Stimulated activated CD4-positive, alpha-beta T cell treated with anti-CD3 and anti-CD28 coated beads, Interleukin-4, amount 100 ng/mL, for 48 hours (primary cell): ENCODE measurements around the gene CLIC1.
"Not testable (repeated sequence)": the region's sequence is repeated elsewhere in the genome, so short reads cannot be mapped to it uniquely, and the experiment has no call there.

Experiments used
- DNase-seq, 2 donors: peaks; one replicate each; pipeline ENCODE4 v3.0.0-alpha.2; 2020; ENCODE audit warnings: low read depth in 2 of 2

CLIC1 gene

DNA sequence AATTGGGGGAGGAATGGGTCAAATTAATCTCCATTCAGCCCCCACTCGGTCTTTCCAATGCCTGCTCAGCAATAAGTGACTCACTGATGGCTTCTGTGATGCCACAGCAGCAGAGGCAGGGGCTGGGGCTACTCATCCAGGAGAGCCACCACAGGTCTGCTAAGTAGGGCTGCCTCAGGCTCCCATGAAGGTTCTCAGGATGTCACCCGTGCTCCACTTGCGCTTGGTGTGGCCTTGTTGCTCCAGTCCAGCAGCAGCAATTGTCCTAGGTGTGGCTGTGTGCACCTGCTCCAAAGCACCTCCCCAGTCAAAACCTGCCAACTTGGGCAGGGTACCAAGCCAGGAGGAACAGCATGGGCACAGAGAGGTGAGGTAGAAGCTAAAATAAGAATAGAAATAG lies 14.2 kb downstream of the CLIC1 start:
- no peak for DNase-seq

DNA sequence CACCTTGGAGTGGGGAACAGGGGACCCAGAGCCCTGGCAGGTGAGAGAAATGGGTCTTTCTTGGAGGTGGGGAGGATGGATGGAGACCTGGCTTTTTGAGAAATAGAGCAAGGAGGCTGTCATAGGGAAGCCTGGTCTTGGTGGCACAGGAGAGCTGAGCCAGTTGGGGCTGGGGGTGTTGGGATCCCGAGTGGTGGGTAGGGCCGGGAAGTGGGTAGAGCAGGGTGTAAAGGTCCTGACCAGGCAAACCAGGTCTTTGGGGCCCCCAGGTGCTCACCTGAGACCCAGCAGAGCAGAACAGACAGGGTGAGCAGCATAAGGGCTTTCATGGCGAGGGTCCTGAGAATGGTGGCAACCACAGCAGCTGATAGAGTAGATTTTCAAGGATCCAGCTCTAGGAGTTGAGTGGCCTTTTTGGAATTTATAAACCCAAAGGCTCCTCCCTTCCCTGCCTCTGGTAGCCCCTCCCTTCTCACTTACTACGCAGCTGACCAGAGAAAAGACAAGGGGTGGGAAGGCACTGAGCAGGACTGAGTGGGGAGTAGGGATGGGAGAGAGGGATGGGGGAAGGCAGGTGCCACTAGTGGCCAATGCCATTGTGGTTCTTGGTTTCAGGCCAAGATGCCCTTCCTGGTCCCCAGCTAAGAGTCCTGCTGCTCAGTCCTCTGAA lies 14.8 kb downstream of the CLIC1 start, which contains the start of gene LY6G6C:
Gene LY6G6C, minus strand, starts transcription at position 396 of the 670 bp plus-strand sequence. Its CDS starts 67 bp downstream, at position 329.
- no peak for DNase-seq

DNA sequence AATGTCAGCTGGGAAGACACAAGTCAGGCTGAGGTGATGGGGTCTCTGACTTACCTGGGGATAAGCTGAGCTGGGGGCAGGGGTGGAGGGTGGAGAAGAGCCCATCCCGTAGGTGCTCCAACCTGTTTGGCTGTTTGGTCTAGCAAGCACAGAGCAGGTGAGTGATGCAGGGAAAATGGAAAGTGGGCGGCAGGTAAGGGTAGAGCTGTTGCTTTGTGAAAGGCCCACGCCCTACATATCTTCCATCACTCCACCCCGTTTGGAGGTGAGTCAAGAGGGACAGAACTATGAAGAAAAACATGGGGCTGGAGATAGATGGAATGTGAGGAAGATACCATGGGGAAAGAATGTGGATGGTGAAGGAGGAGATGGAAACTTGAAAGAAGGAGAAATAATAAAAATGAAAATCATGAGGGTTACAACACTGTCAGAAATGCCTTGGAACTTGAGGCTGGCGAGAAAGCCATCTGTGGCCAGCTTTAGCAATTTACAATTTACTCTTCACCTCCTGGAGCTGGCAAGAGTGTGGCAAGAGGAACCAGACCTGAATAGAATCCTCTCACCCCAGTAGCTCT lies 16.0 kb downstream of the CLIC1 start:
- no peak for DNase-seq

DNA sequence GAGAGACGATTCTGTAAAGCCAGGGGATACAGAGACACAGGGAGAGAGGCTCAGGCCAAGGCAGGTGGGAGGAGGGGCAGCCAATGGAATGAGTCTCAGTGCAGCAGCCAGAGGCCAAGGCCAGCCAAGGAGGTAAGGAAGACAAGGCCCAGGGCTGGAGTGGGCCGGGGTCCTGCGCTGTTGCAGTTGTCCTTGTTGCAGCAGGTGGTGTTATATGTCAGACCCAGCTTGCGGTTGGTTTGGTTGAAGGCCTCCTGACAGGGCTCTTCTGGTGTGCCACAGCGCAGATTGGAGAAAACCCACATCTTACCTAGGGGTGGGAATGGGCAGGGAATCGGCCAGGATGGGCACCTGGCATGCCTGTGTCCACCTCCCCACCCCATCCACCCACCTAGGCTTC lies 17.3 kb downstream of the CLIC1 start:
- no peak for DNase-seq

DNA sequence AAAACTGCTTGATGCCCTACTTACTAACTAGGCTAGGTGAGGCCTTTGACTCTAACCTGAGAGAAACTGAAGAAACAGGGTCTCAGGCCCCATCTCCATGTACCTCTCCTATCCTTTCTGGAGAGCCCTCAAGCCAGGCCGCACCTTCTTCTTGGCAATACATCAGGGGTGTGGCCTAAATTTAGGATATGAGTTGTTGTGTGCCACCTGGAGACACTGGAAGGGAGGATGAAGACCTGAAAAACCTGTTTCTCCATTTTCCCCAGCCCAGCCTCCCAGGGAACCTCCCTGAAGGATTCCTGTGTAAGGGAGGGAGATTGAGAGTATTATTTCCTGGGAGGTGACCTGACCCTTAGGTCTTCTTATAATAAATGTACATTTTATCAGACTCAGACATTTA lies 18.1 kb downstream of the CLIC1 start:
- DNase-seq: no peak

DNA sequence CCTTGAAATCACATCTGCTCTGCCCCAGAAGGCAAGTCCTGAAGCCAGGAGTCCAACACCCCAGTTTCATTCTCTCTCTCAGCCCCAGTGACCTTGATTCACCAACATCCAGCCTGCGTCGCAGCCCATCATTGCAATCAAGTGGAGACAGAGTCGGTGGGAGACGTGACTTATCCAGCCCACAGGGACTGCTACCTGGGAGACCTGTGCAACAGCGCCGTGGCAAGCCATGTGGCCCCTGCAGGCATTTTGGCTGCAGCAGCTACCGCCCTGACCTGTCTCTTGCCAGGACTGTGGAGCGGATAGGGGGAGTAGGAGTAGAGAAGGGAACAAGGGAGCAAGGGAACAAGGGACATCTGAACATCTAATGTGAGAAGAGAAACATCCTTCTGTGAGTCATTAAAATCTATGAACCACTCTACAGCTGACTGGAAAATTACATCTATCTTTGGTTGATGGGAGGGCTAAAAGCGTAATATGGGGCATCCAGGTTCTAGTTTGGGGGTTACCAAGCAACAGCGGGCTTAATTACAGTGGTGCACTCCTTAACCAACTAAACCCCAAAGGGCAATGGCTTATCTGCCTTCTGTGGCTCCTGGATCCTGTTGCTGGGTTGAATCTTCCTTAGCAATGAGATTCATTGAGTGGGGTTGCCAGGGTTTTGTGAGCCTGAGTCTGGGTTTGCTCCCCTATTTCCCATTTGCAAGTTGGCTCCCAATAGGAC lies 18.7 kb downstream of the CLIC1 start:
- no peak for DNase-seq

DNA sequence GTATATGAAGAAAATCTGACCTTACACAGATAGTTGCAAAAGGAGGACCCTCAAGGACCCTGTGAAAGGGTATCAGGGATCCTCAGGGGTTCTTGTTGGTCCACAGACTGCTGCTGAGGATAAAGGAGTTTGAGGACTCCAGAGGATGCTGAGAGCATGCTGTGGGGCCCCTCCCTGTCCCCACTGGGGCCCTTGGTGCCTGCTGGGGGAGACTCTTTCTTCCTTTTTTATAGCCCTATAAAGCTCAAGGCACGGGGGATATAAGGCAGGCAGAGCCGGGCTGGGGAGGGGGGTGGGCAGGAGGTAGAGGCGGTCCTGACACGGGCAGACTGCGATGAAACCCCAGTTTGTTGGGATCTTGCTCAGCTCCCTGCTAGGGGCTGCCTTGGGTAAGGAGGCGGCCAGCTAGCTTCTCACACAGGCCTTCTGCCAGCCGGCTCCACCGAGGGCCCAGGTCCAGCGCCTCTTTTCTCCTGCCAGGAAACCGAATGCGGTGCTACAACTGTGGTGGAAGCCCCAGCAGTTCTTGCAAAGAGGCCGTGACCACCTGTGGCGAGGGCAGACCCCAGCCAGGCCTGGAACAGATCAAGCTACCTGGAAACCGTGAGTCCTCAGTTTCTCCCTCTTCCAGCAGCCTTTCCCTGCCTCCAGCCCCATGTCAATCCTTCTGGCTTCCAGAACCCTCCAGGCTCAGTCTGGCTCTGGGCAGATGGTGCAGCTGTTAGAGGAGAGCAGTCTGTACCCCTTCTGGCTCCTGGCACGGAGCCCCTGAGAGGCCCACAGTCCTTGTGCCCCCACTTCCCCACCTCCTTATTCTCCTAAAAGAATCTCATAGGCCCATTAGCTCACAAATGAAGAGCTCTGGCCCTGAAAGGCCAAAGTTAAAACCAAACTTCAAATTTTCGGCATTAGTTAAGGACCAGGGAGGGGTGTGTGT lies 21.0 kb downstream of the CLIC1 start, which contains the start of gene LY6G6D:
Gene LY6G6D, plus strand, starts transcription at position 327 of the 937 bp plus-strand sequence. Its CDS starts 8 bp downstream, at position 335.
- no peak for DNase-seq

DNA sequence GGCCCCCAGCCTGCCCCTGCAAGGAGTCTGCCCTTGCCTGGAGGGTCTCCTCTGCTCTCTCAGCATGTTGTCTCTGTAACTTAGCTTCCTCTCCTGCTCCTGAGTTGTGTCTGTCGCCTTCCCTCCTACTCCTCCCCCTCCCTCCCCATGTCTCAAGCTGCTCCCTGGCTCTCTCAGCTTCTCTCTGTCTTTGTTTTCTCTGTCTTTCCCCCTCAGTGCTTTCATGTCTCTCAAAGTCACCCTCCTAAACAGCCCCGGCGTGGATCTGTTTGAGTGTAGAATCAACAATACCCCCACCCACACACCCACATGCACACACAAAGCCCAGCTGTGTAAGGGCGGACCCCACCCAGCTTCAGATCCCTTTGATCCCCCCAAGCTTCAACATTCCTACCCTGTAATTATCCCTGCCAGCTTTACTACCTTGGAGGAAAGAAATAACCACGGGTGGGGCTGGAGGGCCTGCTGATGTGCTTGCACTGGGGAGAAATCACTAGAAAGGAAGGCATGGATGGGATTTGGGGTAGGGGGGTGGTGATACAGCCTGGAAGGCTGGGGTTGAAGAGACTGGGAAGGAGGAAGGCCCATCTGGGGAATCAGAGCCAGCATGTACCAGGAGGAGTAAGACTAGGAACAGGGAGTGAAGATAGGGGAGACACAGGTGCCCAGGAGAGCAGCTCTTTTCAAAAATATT lies 22.2 kb downstream of the CLIC1 start:
- no peak for DNase-seq

DNA sequence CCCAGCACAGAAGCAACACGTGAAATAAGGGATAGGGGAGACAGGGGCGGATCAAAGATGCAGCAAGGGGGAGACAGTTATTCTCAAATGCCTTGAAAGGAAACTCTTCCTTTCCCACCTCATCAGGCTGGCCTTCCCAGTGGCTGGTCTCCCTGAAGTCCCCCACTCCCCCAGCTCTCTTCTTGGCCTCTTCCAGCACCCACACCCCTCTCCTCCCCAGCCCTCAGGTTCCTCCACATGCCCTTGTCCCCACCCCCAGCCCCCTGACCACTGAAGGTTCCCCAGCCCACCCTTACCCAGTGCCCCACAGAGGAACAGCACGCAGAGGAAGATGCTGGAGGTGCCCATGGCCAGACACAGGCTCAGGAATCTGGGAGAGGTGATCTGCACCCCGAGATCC lies 22.9 kb downstream of the CLIC1 start:
- no peak for DNase-seq

DNA sequence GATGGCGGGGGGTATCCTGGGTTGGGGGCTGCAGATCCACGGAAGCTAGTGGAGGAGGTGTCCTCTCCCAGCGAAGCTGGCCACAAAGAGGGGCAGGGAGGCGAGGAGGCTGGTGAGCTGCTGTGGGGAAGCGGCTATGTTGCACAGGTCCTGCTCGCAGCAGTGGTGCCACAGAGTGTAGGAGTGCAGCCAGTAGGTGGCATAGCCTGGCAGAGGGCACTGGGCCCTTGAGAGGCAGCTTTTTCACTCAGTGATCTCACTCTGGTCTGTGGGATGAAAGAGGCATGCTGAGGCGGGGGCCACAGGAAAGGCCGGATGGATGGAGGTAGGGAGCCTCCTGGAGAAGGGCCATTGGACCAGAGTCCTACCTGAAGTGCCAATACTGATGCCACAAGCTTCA lies 24.0 kb downstream of the CLIC1 start:
- no peak for DNase-seq

DNA sequence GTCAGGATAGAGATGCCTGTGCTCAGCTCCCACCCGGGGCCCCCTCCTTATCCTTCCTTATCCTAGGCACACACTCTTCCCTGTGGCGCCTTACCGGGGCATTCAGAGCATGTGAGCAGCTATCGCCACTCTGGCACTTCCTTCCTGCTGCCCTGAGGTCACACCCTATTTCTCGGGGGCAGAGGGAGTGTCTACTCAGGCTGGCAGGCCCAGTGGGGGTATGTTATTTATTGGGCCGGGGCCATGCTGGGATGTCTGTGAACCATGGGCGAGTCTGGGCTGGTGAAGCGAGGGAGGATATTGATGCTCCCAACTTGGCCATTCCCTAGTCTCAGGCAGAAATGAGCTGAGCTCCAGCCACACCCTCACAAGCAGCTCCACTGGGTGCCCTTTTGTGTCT lies 25.1 kb downstream of the CLIC1 start:
- no peak for DNase-seq

DNA sequence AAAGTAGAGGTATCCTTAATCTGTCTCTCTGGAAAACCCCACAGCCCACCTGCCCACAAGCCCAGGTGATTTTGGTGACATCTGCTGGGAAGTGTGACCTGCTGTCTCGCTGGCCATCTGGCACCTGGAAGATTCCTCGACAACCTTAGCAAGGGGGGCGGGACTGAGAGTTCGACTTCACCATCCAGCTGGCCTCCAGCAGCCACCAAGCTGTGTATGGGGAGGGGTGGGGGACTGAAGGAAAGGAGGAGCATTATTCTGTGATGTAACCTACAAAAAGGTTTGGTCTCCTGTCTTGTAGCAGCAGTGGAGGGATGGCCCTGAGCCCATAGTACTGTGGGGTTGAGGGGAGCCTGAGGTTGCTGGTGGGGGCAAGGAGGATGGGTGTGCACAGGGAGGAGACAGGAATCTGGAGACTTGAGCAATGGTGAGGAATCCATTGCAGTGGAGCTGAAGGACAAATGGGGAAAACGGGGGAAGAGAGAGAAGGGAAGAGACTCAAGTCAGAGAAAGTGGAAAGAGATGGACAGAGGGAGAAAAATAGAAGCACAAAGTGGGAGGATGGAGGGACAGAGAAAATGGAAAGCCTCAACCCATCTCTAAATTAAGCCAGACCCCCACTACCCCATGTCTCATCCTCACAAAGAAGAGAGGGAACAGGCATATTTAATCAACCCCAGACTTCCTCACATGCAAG lies 25.7 kb downstream of the CLIC1 start:
- DNase-seq: no peak

DNA sequence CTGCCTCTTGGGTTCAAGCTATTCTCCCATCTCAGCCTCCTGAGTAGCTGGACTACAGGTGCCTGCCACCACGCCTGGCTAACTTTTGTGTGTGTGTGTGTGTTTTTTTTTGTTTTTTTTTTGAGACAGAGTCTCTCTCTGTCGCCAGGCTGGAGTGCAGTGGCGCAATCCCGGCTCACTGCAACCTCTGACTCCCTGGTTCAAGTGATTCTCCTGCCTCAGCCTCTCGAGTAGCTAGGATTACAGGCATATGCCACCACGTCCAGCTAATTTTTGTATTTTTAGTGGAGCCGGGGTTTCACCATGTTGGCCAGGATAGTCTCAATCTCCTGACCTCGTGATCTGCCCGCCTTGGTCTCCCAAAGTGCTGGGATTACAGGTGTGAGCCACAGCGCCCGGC lies 27.2 kb downstream of the CLIC1 start:
- DNase-seq: not testable (repeated sequence)

DNA sequence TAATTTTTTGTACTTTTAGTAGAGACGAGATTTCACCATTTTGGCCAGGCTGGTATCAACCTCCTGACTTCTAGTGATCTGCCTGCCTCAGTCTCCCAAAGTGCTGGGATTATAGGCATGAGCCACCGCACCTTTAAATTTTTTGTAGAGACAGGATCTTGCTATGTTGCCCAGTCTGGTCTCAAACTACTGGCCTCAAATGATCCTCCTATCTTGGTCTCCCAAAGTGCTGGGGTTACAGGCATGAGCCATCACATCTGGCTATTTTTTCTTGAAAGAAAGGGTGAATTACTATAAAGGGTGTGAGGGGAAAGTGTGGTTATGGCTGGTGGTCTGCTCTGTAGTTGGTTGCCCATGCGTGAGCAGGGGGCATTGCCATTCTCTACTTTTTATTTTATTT lies 28.1 kb downstream of the CLIC1 start:
- DNase-seq: no peak

DNA sequence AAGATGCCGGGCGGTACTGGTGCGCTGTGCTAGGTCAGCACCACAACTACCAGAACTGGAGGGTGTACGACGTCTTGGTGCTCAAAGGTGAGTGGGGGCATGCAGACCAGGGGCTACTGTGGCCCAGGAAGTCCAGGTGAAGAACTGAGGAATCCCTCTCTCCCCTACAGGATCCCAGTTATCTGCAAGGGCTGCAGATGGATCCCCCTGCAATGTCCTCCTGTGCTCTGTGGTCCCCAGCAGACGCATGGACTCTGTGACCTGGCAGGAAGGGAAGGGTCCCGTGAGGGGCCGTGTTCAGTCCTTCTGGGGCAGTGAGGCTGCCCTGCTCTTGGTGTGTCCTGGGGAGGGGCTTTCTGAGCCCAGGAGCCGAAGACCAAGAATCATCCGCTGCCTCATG lies 28.6 kb downstream of the CLIC1 start:
- no peak for DNase-seq

DNA sequence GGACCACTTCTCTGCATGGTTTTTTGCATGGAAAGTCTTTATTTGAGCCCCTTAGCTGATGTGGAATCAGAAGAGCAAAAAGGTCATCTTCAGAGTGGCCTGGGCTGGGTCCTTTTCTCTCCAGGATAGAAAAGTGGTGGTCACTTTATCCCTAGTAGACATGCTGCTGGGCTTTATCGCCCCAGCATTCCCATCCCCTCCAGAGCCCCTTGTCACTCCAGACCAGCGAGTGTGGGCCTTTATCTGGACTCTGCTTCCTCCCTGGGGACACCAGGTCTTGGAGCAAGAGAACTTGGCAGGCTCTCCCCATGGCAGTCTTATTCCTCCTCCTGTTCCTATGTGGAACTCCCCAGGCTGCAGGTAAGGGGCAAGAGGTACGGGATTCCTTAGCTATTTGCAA lies 29.7 kb downstream of the CLIC1 start, which contains the start of gene LY6G6F:
Gene LY6G6F, plus strand, starts transcription at position 268 of the 400 bp plus-strand sequence. Its CDS starts 41 bp downstream, at position 309.
- DNase-seq: no peak

DNA sequence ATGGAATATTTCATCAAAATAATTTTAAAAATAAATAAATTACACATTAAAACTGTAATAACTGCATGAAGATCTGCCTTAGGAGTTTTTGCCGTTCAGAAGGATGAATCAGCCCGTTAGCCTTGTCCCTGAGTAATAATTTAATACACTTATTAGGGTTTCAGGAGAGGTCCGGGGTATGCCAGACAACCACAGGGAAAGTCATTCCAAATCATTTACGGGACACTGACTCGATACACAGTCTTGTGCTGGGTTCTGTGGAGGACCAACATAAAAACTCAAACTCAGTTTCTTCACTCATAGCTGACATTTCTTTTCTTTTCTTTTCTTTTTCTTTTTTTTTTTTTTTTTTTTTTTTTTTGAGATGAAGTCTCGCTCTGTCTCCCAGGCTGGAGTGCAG lies 30.4 kb downstream of the CLIC1 start:
- no peak for DNase-seq

DNA sequence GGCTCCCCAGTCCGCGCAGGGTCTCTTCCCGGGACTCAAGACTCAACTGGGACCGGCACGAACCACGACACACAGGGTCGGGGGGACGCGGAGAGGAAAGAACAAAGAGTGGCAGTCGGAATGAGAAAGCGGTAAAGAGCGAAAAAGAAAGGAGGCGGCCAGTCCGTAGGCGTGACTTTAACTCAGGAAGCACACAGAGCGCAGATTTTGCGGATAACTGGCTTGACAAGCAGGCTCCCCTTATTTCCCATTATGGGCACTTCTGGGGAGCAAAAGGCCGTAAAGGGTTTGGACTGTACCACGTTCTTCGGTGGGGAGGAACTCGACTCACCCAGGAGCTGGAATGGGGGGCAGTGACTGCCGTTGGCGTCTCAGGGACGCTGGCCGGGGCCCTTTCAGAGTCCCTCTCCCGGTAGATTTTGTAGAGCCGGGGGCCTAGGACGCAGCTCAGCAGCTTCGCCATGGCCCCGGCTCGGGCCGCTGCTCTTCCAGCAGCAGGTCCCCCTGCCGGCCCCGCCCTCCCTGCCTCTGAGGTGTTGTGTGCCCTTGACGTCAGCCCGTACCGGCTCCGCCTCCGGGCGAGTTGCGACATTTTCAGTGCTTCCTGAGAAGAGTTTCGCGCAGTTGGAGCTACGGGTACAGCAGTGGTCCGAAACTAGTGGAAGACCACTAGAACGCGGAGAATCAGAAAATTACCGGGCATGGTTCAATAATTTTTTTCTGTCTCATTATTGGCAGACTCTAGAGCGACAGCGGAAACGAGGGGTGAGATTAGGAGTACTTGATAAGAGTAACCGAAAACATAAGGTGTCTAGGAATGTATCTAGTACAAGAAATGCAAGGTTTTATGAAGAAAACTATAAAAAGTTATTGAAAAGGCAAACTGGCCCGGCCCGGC lies 33.3 kb downstream of the CLIC1 start, which contains the start of gene ABHD16A:
Gene ABHD16A, minus strand, starts transcription at position 506 of the 898 bp plus-strand sequence. Its CDS starts 43 bp downstream, at position 463.
- DNase-seq: peak; percentile 94 to 96

DNA sequence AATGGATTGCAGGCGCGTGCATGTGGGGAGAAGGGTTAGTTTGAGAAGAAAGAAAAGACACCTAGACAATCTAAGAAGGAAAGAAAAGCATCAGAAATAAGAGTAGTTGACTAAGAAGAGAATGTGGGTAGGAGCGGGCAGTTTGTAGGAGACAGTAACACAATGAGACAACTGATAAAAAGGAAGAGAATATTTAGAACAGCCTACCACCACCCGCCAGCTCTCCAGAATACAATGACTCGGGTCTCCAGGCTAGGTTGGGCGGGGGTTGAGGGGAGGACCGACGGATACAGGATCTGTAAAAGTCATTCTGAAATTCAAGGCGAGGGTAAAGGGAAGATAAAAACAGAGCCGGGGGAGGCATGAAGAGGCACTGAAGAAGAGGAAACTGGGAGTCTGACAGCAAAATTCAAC lies 33.9 kb downstream of the CLIC1 start:
- peak in 1 of 2 donors; percentile 31 for DNase-seq
